HG02759 (cell line): Measurements from ENCODE around the gene CRYGC.
"Not testable (repeated sequence)": the region's sequence is repeated elsewhere in the genome, so short reads cannot be mapped to it uniquely, and the experiment has no call there.

ENCODE experiments used
- ATAC-seq: cut with Tn5 transposase; IDR thresholded peaks from one replicate; pipeline ENCODE4 v1.9.1; 2021; ENCODE audit warnings: mild to moderate bottlenecking, moderate library complexity; ENCODE audit not compliant: unreplicated experiment

The CRYGC gene

DNA sequence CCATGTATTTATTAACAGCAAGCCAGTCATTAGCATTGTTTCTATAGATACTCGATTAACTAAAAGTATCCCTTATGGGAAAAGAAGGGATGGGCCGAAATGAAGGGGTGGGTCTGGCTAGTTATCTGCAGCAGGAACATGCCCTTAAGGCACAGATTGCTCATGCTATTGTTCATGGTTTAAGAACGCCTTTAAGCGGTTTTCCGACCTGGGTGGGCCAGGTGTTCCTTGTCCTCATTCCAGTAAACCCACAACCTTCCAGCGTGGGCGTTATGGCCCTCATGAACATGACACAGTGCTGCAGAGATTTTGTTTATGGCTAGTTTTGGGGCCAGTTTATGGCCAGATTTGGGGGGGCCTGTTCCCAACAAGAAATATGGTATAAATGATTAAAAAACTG lies 8.7 kb upstream of the CRYGC start:
- not testable (repeated sequence) for ATAC-seq

DNA sequence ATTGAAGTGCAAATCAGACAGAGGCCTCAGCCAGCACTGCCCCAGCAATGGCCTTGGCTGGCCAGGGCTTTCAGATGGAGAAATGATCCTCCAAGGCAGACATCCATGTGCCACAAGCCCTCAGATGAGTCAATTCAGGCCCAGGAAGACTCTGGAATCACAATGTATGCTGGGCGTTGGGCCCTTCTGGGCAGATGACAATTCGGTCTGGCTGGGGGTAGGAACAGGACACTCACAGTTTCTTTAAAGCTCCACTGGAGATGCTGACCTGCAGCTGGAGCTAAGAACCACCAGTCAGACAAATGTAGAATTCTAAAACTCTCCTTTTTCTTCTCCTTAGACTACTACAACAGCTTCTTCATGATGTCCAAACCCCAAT lies 7.1 kb upstream of the CRYGC start:
- no peak for ATAC-seq

DNA sequence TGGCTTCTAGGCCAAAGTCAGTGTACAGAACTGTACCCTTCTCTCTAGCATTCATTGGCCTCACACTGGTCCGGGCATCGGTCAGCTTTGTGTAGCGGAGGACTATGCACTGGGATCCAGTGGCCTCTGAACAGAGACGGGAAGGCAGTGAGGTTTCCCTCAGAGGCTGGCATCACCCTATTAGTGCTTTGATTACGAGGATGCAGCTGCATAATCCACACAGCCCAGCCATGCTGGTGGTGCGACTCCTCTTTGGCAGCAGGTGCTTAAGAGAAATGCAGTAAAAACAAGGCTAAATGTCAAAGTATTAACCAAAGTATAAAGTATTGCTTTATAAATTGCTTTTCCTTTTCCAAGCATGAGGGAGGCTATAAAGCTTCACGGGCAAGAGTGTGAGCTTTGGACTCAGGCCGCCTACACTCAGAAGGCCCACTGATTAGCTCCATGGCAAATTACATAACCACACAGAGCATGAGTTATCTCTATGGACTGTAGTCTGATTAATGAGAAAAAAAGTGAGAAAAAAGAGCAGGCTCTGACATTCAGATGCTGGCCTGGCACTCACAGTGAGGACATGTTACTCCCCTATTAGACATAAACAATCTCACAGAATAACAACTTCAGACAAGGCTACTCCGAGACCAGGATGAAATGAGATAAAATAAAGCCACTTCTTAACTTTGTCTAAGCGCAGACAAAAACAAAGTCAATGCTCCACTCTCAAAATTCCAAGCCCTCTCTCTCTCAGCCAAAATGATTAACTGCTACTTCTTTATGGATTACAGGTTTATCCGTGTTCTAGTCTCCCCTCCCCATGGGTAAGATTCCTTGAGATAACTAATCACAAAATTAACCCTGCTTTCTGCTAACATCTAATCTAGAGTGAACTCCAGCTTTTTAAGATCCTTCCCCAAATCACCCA lies 6.4 kb upstream of the CRYGC start:
- ATAC-seq: no peak

DNA sequence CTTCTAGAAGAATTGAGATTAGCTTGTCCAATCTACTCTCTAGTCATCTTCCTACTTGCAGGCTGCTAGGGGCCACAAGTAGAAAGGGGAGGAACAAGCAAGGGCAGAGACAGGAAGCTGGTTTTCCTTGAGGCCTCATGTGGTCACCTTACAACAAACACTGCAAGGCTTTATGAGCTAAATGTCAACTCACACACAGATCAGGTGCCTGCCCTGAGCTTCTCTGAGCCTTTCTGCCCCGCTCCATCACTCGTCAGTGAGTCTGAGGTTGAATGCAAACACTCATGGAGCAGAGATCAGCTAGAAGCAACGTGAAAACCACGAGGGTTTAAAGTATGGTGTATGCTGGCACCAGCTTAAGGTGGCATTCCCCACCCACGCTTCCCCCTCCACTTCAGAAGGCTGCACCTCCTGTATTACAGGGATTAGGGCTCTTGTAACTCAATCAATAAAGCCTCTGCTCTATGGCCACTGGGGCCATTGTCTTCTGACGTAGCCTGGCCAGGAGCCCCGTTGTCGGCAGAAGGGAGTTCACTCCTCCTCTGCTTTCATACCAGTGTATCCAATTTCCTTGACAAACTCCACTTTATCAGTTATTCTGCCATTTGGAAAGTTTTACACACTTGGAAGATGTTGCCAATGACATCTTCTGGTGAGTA lies 5.4 kb upstream of the CRYGC start:
- no peak for ATAC-seq

DNA sequence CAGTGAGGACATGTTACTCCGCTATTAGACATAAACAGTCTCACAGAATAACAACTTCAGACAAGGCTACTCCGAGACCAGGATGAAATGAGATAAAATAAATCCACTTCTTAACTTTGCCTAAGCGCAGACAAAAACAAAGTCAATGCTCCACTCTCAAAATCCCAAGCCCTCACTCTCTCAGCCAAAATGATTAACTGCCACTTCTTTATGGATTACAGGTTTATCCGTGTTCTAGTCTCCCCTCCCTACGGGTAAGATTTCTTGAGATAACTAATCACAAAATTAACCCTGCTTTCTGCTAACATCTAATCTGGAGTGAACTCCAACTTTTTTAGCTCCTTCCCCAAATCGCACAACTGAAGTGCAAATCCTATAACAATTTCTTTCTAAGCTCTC lies 1.1 kb upstream of the CRYGC start:
- no peak for ATAC-seq

DNA sequence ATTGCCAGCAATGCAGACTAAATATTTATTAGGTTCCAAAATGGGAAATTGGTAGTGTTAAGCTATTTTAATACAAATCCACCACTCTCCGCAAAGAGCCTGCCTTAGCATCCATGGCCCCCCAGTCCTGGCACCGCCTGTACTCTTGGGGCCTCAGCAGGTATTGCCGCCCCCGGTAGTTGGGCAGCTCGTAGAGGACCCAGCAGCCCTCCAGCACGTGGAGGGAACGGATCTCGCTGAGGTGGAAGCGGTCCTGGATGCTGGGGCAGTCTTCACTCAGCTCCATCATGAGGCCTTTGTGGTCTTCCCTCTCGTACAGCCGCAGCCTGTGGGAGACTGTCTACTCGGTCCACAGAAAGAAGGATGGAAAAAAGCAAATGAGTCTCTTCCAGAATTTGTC lies 1.5 kb downstream of the CRYGC start:
- no peak for ATAC-seq

DNA sequence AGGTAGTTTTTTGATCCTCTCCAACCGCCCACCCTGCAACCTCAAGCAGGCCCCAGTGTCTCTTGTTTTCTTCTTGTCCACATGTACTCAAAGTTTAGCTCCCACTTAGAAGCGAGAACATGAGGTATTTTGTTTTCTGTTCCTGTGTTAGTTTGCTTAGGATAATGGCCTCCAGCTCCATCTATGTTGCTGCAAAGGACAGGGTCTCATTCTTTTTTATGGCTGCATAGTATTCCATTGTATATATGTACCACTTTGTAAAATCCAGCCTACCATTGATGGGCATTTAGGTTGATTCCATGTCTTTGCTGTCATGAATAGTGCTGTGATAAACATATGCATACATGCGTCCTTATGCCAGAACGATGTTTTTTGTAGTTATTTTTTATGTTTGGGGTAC lies 2.5 kb downstream of the CRYGC start:
- ATAC-seq: no peak

DNA sequence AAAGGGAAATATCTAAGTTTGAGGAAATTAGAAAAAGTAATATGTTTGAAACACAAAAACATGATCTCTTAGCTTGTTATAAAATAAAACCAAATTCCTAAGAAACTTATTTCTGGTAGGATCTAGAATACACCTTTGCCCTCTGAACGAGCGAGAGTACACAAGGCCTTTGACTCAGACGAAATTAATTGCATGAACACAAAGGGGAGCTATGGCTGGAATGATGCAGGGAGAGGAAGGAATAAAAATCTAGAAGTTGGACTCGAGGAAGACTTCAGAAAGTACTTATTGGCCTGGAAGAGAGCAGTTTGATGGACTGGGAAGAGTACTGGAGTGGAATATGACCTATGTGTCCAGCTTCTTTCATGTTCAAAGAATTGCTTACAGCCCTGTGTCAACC lies 4.4 kb downstream of the CRYGC start:
- no peak for ATAC-seq

DNA sequence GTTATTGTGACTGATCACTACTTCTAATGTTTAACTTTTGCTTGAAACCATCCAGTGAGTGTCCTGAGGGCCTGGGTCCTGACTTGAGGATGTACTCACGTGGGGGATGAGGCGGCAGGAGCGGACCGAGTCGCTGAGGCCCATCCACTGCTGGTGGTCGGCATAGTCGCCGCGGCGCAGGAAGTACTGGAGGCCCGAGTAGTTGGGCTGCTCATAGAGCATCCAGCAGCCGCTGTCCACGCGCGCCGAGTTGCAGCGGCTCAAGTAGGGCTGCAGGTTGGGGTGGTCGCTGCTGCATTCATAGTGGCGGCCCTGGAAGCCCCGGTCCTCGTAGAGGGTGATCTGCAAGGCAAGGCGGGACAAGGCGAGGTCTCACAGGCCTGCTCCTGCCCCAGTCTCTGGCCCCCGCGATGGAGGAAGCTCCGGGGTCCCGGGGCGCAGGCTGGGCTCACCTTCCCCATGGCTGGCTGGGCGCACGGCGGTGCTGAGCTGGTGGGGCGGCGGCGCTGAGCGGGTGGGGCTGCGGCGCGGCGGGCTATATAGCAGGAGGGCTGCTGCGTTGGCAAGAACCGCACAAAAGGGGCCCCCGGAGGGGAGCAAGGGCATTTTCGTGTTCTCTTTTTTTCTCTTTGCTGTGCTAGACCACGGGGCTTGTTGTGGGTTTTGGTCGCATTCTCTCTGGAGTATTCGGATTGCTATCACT lies 5.5 kb downstream of the CRYGC start, which contains the start of gene CRYGD:
Gene CRYGD (minus strand): TSS at position 512 of the 703 bp plus-strand sequence. CDS start 51 bp downstream, at position 461.
- not testable (repeated sequence) for ATAC-seq

DNA sequence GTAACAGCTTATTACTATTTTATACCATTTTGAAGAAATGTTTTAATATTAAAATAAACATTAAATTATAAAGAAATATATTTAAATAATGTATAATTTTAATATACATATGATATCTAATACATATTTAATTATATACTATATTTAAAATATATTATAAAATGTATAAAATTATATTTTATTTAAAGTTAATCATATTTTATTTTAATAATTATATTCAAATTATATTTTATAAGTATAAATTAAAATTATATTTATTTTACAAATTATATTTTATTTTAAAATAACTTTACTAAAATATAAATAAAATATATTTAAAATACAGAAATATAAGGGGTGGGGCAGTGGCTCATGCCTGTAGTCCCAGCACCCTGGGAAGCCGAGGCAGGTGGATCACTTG lies 7.4 kb downstream of the CRYGC start:
- no peak for ATAC-seq

DNA sequence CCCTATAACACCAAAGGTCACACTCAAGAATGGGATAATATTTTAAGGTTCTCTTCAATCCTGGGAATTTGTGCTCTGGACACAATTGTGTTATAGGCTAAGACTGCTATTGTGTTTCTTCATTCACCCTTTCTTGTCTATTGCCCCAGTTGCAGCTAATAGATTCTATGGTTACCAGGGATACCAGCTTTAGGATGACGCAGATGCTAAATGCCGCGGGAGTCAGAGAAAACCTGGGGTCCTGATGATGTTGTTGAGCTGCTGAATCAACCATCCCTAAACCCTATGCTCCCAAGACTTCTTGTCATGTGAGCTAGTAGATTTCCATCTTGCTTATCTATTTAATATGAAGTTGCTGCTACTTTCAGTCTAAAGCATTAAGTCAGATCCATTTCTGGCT lies 10.7 kb downstream of the CRYGC start:
- no peak for ATAC-seq

DNA sequence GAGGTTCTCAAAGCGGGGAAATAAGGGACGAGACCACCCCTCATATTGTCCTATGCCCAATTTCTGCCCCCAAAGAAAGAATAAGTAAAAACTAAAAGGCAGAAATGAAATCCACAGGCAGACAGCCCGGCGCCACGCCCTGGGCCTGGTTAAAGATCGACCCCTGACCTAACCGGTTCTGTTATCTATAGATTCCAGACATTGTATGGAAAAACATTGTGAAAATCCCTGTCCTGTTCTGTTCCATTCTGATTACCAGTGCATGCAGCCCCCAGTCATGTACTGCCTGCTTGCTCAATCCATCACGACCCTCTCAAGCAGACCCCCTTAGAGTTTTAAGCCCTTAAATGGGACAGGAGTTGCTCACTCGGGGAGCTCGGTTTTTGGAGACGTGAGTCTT lies 12.2 kb downstream of the CRYGC start:
- not testable (repeated sequence) for ATAC-seq

DNA sequence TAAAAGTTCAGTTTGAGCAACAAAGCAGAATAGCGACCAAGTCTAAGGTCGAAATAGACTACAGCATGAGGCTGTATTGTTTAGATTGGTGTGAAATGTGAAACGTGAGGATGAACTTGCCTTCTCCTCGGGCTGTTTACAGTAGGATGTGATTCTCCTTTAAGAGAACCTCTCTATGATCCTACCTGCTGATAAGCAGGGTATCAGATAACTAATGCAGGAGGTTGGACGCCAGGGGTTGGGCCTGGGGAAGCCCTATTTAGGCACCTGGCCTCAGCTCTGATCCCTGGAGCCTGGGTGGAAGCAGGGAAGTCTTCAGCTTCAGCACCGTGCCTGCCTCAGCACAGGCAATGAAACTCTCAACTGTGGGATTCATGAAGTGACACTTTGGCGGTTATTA lies 16.7 kb downstream of the CRYGC start:
- ATAC-seq: no peak

DNA sequence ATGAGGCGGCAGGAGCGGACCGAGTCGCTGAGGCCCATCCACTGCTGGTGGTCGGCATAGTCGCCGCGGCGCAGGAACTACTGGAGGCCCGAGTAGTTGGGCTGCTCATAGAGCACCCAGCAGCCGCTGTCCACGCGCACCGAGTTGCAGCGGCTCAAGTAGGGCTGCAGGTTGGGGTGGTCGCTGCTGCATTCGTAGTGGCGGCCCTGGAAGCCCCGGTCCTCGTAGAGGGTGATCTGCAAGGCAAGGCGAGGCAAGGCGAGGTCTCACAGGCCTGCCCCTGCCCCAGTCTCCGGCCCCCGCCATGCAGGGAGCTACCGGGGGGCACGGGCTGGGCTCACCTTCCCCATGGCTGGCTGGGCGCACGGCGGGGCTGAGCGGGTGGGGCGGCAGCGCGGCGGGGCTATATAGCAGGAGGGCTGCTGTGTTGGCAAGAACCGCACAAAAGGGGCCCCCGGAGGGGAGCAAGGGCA lies 17.3 kb downstream of the CRYGC start:
- not testable (repeated sequence) for ATAC-seq

DNA sequence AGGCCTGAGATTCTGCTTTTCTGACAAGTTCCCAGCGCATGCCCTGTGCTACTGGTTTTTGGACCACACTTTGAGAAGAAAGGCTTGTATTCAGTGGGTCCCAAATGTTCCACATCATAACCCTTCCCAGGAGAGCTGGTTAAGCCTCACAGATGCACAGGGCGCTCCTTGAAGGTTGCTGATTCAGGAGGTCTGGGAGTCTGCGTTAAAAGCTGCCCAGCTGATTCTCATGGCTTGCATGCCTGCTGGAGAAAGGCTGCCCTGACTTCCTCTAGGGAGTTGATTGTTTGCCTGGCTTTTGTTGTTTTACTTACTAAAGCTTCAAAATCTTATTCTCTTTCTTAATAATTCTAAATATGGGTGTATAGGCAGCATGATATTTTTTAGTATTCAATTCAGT lies 26.0 kb downstream of the CRYGC start:
- no peak for ATAC-seq

DNA sequence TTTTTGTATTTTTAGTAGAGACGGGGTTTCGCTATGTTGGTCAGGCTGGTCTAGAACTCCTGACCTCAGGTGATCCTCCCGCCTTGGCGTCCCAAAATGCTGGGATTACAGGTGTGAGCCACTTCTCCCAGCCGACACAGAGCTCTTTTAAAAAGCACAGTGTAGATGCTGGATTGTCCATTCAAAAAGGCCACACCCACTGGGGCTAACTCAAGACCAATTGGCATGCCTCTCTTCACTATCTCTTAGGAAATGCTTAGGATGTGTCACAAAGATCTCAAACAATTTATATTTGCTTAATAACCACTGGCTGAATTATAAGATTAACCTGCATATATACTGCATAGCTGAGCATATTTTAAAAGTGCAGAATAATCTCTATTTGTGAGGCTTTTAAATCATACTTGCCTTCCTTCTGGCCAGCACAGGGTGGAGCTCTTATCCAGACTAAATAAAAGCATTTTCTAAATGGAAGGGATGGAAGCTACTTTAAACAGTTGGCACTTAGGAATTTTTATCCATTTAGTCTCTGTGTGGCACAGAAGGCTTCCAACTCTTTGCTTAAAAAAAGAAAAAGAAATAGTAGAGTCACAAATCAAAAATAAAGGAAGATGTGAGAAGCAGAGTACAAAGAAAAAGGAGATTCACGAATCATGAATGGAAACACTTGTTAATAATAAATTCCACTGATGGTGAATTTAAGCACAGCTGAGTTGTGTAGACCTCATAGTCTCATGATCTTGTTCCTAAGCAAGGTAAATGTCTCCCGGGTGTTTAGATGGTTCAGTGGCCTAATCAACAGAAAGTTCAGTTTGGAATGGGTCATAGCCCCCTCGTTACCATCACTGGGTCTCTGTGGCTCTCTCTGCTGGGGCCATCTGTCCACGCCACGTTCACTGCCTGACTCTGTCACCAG lies 27.7 kb downstream of the CRYGC start:
- no peak for ATAC-seq

DNA sequence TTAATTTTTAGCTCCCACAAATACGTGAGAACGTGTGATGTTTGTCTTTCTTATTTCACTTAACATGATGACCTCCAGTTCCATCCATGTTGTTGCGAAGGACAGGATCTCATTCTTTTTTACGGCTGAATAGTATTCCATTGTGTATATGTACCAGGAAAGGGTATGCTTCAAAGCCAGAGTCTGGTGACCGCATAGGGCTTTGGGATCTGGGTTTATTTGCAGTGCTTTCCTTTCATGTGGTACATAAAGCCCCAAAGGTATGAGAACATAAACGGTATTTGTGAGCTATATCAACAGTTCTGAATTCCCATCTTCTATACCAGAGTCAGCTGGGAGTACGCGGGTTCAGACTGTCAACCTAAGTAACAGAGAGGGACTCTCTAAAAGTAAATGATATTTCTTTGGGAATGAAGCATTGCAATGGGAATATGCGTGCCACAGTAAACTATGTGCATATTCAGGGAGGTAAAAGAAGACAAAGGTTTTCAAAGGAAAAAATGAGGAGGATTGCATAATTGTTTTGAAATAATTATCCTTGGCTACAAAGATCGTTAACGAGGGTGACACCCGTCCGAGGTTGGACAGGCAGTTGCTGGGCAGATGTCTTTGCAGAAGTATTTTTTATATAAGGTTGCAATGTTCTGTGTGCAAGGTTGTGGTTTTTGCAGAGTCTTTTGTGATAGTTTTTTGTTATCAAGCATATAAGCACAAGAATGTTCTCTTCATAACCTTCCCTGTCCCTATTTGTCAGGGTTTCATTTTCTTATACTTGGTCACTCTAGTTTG lies 29.8 kb downstream of the CRYGC start:
- ATAC-seq: no peak

DNA sequence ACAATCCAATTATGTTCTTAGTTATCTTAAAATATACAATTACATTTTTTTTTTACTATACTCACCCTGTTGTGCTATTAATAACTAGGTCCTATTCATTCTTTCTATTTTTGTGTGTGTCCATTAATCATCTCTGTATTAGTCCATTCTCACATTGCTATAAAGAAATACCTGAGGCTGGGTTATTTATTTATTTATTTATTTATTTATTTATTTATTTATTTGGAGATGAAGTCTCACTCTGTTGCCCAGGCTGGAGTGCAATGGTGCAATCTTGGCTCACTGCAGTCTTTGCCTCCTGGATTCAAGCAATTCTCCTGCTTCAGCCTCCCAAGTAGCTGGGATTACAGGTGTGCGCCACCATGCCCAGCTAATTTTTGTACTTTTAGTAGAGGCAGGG lies 30.9 kb downstream of the CRYGC start:
- not testable (repeated sequence) for ATAC-seq

DNA sequence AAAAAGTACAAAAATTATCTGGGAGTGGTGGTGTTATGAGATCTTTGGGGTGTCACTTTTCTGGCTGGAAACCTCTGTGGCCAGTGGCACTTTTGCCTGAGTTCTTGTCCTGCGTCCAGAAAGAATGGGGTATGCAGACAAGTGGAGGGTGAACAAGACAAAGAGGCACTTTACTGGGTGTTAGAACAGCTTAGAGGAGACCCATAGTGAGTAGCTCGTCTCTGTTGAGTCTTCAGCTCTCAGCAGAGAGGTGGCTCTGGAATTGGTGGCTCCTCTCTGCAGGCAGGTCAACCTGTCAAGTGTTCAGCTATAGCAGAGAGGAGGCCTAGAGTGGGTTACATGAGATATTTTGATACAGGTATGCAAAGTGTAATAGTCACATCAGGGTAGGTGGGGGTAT lies 31.4 kb downstream of the CRYGC start:
- ATAC-seq: no peak

DNA sequence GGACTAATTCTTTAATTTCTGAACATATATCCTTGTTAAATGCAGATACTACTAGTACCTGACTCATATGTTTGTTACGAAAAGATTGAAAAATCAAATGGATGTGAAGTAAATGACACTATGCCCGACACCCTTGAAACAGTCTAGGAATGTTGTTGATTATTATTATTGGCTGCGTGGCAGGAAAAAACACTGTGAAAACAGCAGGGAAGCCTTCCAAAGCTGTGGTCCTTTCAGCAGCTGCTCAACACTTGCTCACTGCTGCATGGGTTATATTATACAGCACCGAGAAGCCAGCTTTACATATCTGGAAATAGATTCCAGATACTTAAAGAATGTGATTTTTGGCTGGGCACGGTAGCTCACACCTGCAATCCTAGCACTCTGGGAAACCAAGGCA lies 31.8 kb downstream of the CRYGC start:
- ATAC-seq: no peak
